Rectal smooth muscle tissue (tissue), 1 donor: ENCODE data around the gene IREB2.

Source experiments
- H3K27ac ChIP-seq: one replicate; pipeline ENCODE4 v1.7.0; 2013; ENCODE audit warnings: low read depth, low read length, inconsistent platforms
- H3K27me3 ChIP-seq: one replicate; pipeline ENCODE4 v1.7.0; 2013; ENCODE audit warnings: low read length; ENCODE audit not compliant: control insufficient read depth, insufficient read depth
- H3K36me3 ChIP-seq: one replicate; pipeline ENCODE4 v1.7.0; 2013; ENCODE audit warnings: low read length; ENCODE audit not compliant: control insufficient read depth, insufficient read depth
- H3K4me1 ChIP-seq: one replicate; pipeline ENCODE4 v1.7.0; 2013; ENCODE audit warnings: low read length; ENCODE audit not compliant: control insufficient read depth, insufficient read depth
- H3K4me3 ChIP-seq: one replicate; pipeline ENCODE4 v1.7.0; 2013; ENCODE audit warnings: low read length
- H3K9ac ChIP-seq: one replicate; pipeline ENCODE4 v1.7.0; 2013; ENCODE audit warnings: low read length

The IREB2 gene

GRCh38 chr15:78446551-78446950 lies 8.5 kb downstream of the IREB2 start:
- Histone ChIP-seq H3K4me1 (peaks cover 10% of the 10 kb centered on the region), H3K27ac (no peak overlapping the region), H3K36me3 (peaks cover 6% of the 10 kb centered on the region), H3K4me3 (no peak overlapping the region), H3K9ac (no peak overlapping the region), H3K27me3 (no peaks in the 10 kb centered on the region)

GRCh38 chr15:78448441-78449219 lies 10.6 kb downstream of the IREB2 start:
- Histone ChIP-seq H3K27me3 (no peaks in the 10 kb centered on the region), H3K36me3 (peaks cover 6% of the 10 kb centered on the region), H3K4me1 (peaks cover 10% of the 10 kb centered on the region), H3K27ac (peak overlapping the region; percentile 18), H3K9ac (no peak overlapping the region), H3K4me3 (no peak overlapping the region)

GRCh38 chr15:78449220-78449999 lies 11.4 kb downstream of the IREB2 start:
- Histone ChIP-seq H3K4me3 (no peak overlapping the region), H3K27ac (no peak overlapping the region), H3K27me3 (no peaks in the 10 kb centered on the region), H3K4me1 (peaks cover 14% of the 10 kb centered on the region), H3K9ac (no peak overlapping the region), H3K36me3 (peaks cover 4% of the 10 kb centered on the region)

GRCh38 chr15:78450285-78450858 lies 12.4 kb downstream of the IREB2 start:
- Histone ChIP-seq H3K4me1 (peaks cover 19% of the 10 kb centered on the region), H3K36me3 (peaks cover 4% of the 10 kb centered on the region), H3K4me3 (no peak overlapping the region), H3K27me3 (no peaks in the 10 kb centered on the region), H3K9ac (no peak overlapping the region), H3K27ac (no peak overlapping the region)

- Histone ChIP-seq H3K27me3 (no peaks in the 10 kb centered on the region), H3K4me3 (no peak overlapping the region), H3K9ac (no peak overlapping the region), H3K27ac (no peak overlapping the region), H3K4me1 (peaks cover 36% of the 10 kb centered on the region), H3K36me3 (no peaks in the 10 kb centered on the region)
Measured at GRCh38 chr15:78452485-78452884, 14.5 kb downstream of the IREB2 start.

- Histone ChIP-seq H3K4me1 (peaks cover 39% of the 10 kb centered on the region), H3K4me3 (no peak overlapping the region), H3K9ac (no peak overlapping the region), H3K27me3 (no peaks in the 10 kb centered on the region), H3K36me3 (no peaks in the 10 kb centered on the region), H3K27ac (no peak overlapping the region)
Measured at GRCh38 chr15:78453447-78453846, 15.4 kb downstream of the IREB2 start.

GRCh38 chr15:78454992-78455391 lies 17.0 kb downstream of the IREB2 start:
- H3K4me3 ChIP-seq, result no peak overlapping the region
- no peaks in the 10 kb centered on the region for H3K27me3 ChIP-seq
- H3K4me1 ChIP-seq, result peaks cover 29% of the 10 kb centered on the region
- H3K9ac ChIP-seq, result no peak overlapping the region
- H3K27ac ChIP-seq, result no peak overlapping the region
- H3K36me3 ChIP-seq, result peaks cover 3% of the 10 kb centered on the region

GRCh38 chr15:78455749-78456148 lies 17.7 kb downstream of the IREB2 start:
- H3K27ac ChIP-seq, result no peak overlapping the region
- no peak overlapping the region for H3K9ac ChIP-seq
- no peaks in the 10 kb centered on the region for H3K27me3 ChIP-seq
- peaks cover 3% of the 10 kb centered on the region for H3K36me3 ChIP-seq
- no peak overlapping the region for H3K4me3 ChIP-seq
- H3K4me1 ChIP-seq, result peaks cover 29% of the 10 kb centered on the region

GRCh38 chr15:78456426-78456825 lies 18.4 kb downstream of the IREB2 start:
- H3K4me1 ChIP-seq, result peaks cover 29% of the 10 kb centered on the region
- H3K36me3 ChIP-seq, result peaks cover 3% of the 10 kb centered on the region
- no peak overlapping the region for H3K27ac ChIP-seq
- no peaks in the 10 kb centered on the region for H3K27me3 ChIP-seq
- H3K4me3 ChIP-seq, result no peak overlapping the region
- no peak overlapping the region for H3K9ac ChIP-seq

- Histone ChIP-seq H3K4me1 (peaks cover 29% of the 10 kb centered on the region), H3K4me3 (no peak overlapping the region), H3K36me3 (peaks cover 3% of the 10 kb centered on the region), H3K27ac (no peak overlapping the region), H3K27me3 (no peaks in the 10 kb centered on the region), H3K9ac (no peak overlapping the region)
Measured at GRCh38 chr15:78457101-78457500, 19.1 kb downstream of the IREB2 start.

GRCh38 chr15:78460737-78461136 lies 22.7 kb downstream of the IREB2 start:
- Histone ChIP-seq H3K27ac (no peak overlapping the region), H3K4me1 (peaks cover 16% of the 10 kb centered on the region)

GRCh38 chr15:78461171-78461888 lies 23.3 kb downstream of the IREB2 start:
- Histone ChIP-seq H3K27me3 (no peaks in the 10 kb centered on the region), H3K4me1 (peaks cover 10% of the 10 kb centered on the region), H3K4me3 (no peak overlapping the region), H3K36me3 (peaks cover 15% of the 10 kb centered on the region), H3K9ac (no peak overlapping the region), H3K27ac (no peak overlapping the region)

More at GRCh38 chr15:78460737-78461136, 22.7 kb downstream of the IREB2 start:
- no peak overlapping the region for H3K9ac ChIP-seq
- H3K36me3 ChIP-seq, result peaks cover 15% of the 10 kb centered on the region
- H3K27me3 ChIP-seq, result no peaks in the 10 kb centered on the region
- H3K4me3 ChIP-seq, result no peak overlapping the region
